ENCODE data around the gene SLC37A4.
"Not testable (repeated sequence)": the region's sequence is repeated elsewhere in the genome, so short reads cannot be mapped to it uniquely, and the experiment has no call there.

The SLC37A4 gene

DNA sequence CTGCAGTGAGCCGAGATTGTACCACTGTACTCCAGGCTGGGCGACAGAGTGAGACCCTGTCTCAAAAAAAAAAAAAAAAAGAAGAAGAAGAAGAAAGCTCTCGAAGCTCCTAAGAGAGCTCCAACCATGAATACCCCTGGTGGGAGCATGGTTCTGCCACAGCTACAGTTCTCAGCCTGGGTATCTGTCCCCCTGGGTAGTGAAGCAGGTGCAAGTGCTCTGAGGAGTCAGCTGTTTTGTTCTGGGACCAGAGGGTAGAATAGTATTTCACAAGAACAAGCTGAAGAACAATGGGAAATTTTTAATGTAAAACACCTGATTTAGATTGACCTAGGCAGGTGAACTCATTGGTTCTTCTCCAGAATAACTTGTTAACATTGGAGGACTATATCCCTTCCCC lies 30.6 kb upstream of the SLC37A4 start:
- H3K4me3 ChIP-seq (replicated peaks; ENCODE audit: insufficient read depth, low read length): no peak overlapping the region
- TF ChIP-seq, protein P1, sequence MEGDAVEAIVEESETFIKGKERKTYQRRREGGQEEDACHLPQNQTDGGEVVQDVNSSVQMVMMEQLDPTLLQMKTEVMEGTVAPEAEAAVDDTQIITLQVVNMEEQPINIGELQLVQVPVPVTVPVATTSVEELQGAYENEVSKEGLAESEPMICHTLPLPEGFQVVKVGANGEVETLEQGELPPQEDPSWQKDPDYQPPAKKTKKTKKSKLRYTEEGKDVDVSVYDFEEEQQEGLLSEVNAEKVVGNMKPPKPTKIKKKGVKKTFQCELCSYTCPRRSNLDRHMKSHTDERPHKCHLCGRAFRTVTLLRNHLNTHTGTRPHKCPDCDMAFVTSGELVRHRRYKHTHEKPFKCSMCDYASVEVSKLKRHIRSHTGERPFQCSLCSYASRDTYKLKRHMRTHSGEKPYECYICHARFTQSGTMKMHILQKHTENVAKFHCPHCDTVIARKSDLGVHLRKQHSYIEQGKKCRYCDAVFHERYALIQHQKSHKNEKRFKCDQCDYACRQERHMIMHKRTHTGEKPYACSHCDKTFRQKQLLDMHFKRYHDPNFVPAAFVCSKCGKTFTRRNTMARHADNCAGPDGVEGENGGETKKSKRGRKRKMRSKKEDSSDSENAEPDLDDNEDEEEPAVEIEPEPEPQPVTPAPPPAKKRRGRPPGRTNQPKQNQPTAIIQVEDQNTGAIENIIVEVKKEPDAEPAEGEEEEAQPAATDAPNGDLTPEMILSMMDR (IDR thresholded peaks at IDR 0.05; ENCODE audit: insufficient read depth, low read length): no peak
- TF ChIP-seq SPI1 (IDR thresholded peaks at IDR 0.05; ENCODE audit: borderline replicate concordance, low read depth) (no peak), GABPA (IDR thresholded peaks at IDR 0.05; ENCODE audit: low read depth) (no peak), POLR2AphosphoS5 (IDR thresholded peaks at IDR 0.05; ENCODE audit: low read depth) (no peak)
- TF ChIP-seq, protein P2, sequence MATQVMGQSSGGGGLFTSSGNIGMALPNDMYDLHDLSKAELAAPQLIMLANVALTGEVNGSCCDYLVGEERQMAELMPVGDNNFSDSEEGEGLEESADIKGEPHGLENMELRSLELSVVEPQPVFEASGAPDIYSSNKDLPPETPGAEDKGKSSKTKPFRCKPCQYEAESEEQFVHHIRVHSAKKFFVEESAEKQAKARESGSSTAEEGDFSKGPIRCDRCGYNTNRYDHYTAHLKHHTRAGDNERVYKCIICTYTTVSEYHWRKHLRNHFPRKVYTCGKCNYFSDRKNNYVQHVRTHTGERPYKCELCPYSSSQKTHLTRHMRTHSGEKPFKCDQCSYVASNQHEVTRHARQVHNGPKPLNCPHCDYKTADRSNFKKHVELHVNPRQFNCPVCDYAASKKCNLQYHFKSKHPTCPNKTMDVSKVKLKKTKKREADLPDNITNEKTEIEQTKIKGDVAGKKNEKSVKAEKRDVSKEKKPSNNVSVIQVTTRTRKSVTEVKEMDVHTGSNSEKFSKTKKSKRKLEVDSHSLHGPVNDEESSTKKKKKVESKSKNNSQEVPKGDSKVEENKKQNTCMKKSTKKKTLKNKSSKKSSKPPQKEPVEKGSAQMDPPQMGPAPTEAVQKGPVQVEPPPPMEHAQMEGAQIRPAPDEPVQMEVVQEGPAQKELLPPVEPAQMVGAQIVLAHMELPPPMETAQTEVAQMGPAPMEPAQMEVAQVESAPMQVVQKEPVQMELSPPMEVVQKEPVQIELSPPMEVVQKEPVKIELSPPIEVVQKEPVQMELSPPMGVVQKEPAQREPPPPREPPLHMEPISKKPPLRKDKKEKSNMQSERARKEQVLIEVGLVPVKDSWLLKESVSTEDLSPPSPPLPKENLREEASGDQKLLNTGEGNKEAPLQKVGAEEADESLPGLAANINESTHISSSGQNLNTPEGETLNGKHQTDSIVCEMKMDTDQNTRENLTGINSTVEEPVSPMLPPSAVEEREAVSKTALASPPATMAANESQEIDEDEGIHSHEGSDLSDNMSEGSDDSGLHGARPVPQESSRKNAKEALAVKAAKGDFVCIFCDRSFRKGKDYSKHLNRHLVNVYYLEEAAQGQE (IDR thresholded peaks at IDR 0.05; ENCODE audit: insufficient replicate concordance, low read depth): no peak
- no peak overlapping the region for H3K27ac ChIP-seq (replicated peaks)

DNA sequence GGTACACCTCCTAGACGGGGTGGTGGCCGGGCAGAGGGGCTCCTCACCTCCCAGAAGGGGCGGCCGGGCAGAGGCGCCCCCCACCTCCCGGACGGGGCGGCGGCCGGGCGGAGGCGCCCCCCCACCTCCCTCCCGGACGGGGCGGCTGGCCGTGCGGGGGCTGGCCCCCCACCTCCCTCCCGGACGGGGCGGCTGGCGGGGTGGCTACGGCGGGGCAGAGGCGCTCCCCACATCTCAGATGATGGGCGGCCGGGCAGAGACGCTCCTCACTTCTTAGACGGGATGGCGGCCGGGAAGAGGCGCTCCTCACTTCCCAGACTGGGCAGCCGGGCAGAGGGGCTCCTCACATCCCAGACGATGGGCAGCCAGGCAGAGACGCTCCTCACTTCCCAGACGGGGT lies 28.5 kb upstream of the SLC37A4 start:
- H3K27ac ChIP-seq (replicated peaks); H3K27me3 ChIP-seq (ENCODE audit: insufficient read depth, poor library complexity, severe bottlenecking); H3K4me3 ChIP-seq (replicated peaks; ENCODE audit: insufficient read depth, low read length); DNase-seq (ENCODE audit: low read depth in 1 of 2, low spot score in 1 of 2): not testable (repeated sequence)

More for the DNA sequence above, 30.6 kb upstream of the SLC37A4 start:
- no peaks in the 10 kb centered on the region for H3K27me3 ChIP-seq (ENCODE audit: insufficient read depth, poor library complexity, severe bottlenecking)
- DNase-seq (ENCODE audit: low read depth in 1 of 2, low spot score in 1 of 2): no peak

DNA sequence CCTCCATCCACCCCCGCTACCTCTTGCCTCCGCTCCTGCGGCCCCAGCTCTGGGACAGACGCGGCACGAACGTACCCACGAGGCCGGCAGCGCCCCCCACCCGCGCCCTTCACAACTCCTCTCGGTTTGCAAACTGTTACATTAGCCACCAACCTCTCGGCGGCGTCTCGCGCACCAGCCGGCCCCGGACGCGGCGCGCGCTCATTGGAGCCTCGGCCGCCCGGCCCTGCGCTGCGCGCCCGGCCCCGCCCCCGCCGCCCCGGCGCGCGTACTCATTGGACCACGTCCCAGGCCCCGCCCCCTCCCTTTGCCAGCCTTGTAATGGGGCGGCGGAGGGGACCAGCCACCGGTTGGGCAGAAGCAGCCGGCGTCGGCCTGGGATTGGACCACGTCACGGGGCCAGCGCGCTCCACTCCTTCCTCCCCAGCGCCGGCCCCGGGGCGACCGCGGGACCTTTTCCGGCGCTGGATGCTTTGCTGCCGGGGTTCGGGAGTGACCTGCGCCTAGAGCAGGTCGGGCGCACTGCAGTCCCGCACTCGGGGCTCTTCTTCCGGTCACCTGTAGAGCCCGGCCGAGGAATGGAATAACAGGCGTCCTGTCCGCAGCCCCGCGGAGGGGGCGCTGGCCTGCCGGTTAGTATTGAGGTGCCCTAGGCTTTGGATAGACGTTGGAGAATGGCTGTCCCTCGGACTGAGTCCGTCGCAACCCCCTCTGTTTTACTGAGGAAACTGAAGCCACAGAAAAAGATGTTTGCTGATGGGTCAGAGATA lies 26.5 kb upstream of the SLC37A4 start, which contains the start of gene HYOU1:
Gene HYOU1, minus strand, starts transcription at position 206 of the 770 bp plus-strand sequence. CDS start 1,045 bp downstream, outside the sequence.
- TF ChIP-seq POLR2AphosphoS5 (IDR thresholded peaks at IDR 0.05; ENCODE audit: low read depth) (peak; percentile 82), SPI1 (IDR thresholded peaks at IDR 0.05; ENCODE audit: borderline replicate concordance, low read depth) (no peak), GABPA (IDR thresholded peaks at IDR 0.05; ENCODE audit: low read depth) (peak; percentile 34; the same call in 1 of the 2 replicates)
- TF ChIP-seq, protein P2 (IDR thresholded peaks at IDR 0.05; ENCODE audit: insufficient replicate concordance, low read depth): peak; percentile 41
- TF ChIP-seq, protein P1 (IDR thresholded peaks at IDR 0.05; ENCODE audit: insufficient read depth, low read length): no peak
- Histone ChIP-seq H3K4me3 (replicated peaks; ENCODE audit: insufficient read depth, low read length) (peak within 1 kb of the TSS; percentile 92), H3K27ac (replicated peaks) (peak within 1 kb of the TSS; percentile 80), H3K27me3 (ENCODE audit: insufficient read depth, poor library complexity, severe bottlenecking) (no peaks in the 10 kb centered on the region)
- peak; percentile 95 to 98 for DNase-seq (ENCODE audit: low read depth in 1 of 2, low spot score in 1 of 2)

DNA sequence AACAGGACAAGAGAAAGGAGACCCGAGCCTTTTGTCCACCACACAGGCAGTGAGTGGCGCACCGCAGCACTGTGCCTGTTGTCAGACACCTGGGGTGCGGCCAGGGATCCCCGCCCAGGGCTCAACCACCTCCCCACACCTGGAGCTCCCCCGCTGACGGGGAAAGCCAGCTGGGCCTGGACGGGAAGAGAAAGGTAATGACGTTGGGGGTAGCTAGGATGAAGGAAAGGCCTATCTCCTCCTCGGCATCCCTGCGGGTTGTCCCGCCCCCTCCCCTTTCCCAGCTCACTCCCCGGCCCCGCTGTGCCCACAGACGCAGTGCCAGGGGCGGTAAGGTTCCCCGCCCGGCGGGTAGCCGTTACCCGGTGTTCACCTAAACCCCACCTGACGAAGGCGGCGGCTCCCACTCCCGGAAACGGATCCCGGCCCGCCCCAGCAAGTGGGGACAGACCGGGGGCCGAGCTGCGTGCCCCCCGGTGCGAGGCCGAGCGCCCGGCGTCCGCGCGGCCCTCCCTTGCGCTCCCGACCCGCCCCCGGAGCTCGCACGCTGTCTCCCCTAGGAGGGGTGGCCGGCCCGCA lies 25.8 kb upstream of the SLC37A4 start:
- Histone ChIP-seq H3K4me3 (replicated peaks; ENCODE audit: insufficient read depth, low read length) (peak overlapping the region; percentile 92), H3K27ac (replicated peaks) (peak overlapping the region; percentile 76), H3K27me3 (ENCODE audit: insufficient read depth, poor library complexity, severe bottlenecking) (no peaks in the 10 kb centered on the region)
- peak in 1 of 2 experiments; percentile 14 for DNase-seq (ENCODE audit: low read depth in 1 of 2, low spot score in 1 of 2)
- TF ChIP-seq, protein P2 (IDR thresholded peaks at IDR 0.05; ENCODE audit: insufficient replicate concordance, low read depth): no peak
- TF ChIP-seq GABPA (IDR thresholded peaks at IDR 0.05; ENCODE audit: low read depth): no peak
- TF ChIP-seq, protein P1 (IDR thresholded peaks at IDR 0.05; ENCODE audit: insufficient read depth, low read length): no peak
- no peak for TF ChIP-seq POLR2AphosphoS5 (IDR thresholded peaks at IDR 0.05; ENCODE audit: low read depth)
- no peak for TF ChIP-seq SPI1 (IDR thresholded peaks at IDR 0.05; ENCODE audit: borderline replicate concordance, low read depth)
